H1 (cell line): Measurements from ENCODE around the gene ZFP82. TPM values are rescaled to one million over a fixed set of nuclear protein-coding genes. Genes with fewer than 3 reads are reported as not detected.

Experiments
- CTCF ChIA-PET: fragments of 300-600 bp; sonication (Branson Sonifier 250); formaldehyde crosslinking; loops from one replicate; lab custom pipeline; 2021; ENCODE audit not compliant: partially characterized antibody; lab: Charles Lee
- POLR2A ChIA-PET: fragments of 300-600 bp; sonication (Branson Sonifier 250); formaldehyde crosslinking; loops from one replicate; lab custom pipeline; 2021; ENCODE audit warnings: inconsistent platforms; ENCODE audit not compliant: partially characterized antibody; lab: Charles Lee
- DNase-seq, 2 experiments: peaks; one replicate each; pipeline versions ENCODE4 v3.0.0 to v3.0.0-alpha.2; 2010 to 2022; ENCODE audit warnings: low spot score in 2 of 2, low read depth in 1 of 2, mixed read lengths in 1 of 2
- FAIRE-seq: peaks from 2 replicates; lab custom pipeline; 2011; peaks lifted over from hg19 to GRCh38; lab: Jason Lieb, UNC
- H2AFZ ChIP-seq: 2 replicates; pipeline ENCODE4 v1.8.1; 2012; ENCODE audit warnings: low read length, inconsistent platforms
- H2AK5ac ChIP-seq: 2 replicates; pipeline ENCODE4 v1.6.1; 2013; ENCODE audit warnings: low read depth, low read length
- H2BK120ac ChIP-seq: replicated peaks from 2 replicates; pipeline ENCODE3; 2013; ENCODE audit warnings: low read depth, low read length, inconsistent platforms
- H2BK12ac ChIP-seq: 2 replicates; pipeline ENCODE4 v1.6.1; 2013; ENCODE audit warnings: low read depth, low read length
- H2BK15ac ChIP-seq: 2 replicates; pipeline ENCODE4 v1.6.1; 2013; ENCODE audit warnings: low read length
- H2BK20ac ChIP-seq: 2 replicates; pipeline ENCODE4 v1.6.1; 2013; ENCODE audit warnings: low read length
- H2BK5ac ChIP-seq: 2 replicates; pipeline ENCODE4 v1.6.1; 2013; ENCODE audit warnings: low read depth, low read length
- H3K14ac ChIP-seq: 2 replicates; pipeline ENCODE4 v1.6.1; 2013; ENCODE audit warnings: inconsistent platforms; ENCODE audit not compliant: insufficient read length
- H3K18ac ChIP-seq: 2 replicates; pipeline ENCODE4 v1.6.1; 2013; ENCODE audit warnings: low read length; ENCODE audit errors: extremely low read depth
- H3K23ac ChIP-seq: 2 replicates; pipeline ENCODE4 v1.6.1; 2013; ENCODE audit warnings: inconsistent platforms; ENCODE audit not compliant: insufficient read length
- H3K23me2 ChIP-seq: 2 replicates; pipeline ENCODE4 v1.6.1; 2013; ENCODE audit warnings: low read depth, low read length
- H3K27ac ChIP-seq: 2 replicates; pipeline ENCODE4 v1.6.1; 2011; ENCODE audit warnings: low read depth, low read length, inconsistent platforms
- H3K27me3 ChIP-seq, 4 experiments: replicated peaks in 1 of 4; 1 replicate in 1 of 4; 2 replicates in 3 of 4; pipeline versions ENCODE4 v1.6.1 to v1.8.1; 2011 to 2013; ENCODE audit warnings: low read length in 3 of 4, mild to moderate bottlenecking in 3 of 4, inconsistent platforms in 2 of 4, mixed read lengths in 2 of 4, moderate library complexity in 1 of 4; ENCODE audit not compliant: control insufficient read depth in 3 of 4, insufficient read depth in 3 of 4; ENCODE audit errors: extremely low read depth in 1 of 4
- H3K36me3 ChIP-seq, 4 experiments: 2 replicates each; pipeline versions ENCODE4 v1.6.1 to v1.8.1; 2011 to 2013; ENCODE audit warnings: mild to moderate bottlenecking in 4 of 4, low read length in 3 of 4, moderate library complexity in 2 of 4, control low read depth in 1 of 4, inconsistent platforms in 1 of 4; ENCODE audit not compliant: insufficient read depth in 4 of 4, control insufficient read depth in 2 of 4
- H3K4ac ChIP-seq: replicated peaks from 2 replicates; pipeline ENCODE3; 2013; ENCODE audit warnings: low read length, low read depth, mixed read lengths, inconsistent platforms; ENCODE audit not compliant: insufficient read length
- H3K4me1 ChIP-seq, 4 experiments: replicated peaks in 1 of 4; 1 replicate in 1 of 4; 2 replicates in 3 of 4; pipeline versions ENCODE4 v1.6.1 to v1.8.1; 2011 to 2013; ENCODE audit warnings: low read length in 3 of 4, inconsistent platforms in 2 of 4, mixed read lengths in 1 of 4; ENCODE audit not compliant: insufficient read depth in 4 of 4, control insufficient read depth in 3 of 4
- H3K4me2 ChIP-seq, 2 experiments: 2 replicates each; pipeline versions ENCODE4 v1.6.1 to v1.8.1; 2011 to 2013; ENCODE audit warnings: low read depth in 2 of 2, low read length in 2 of 2, control low read depth in 1 of 2, inconsistent platforms in 1 of 2, mild to moderate bottlenecking in 1 of 2; ENCODE audit not compliant: insufficient read depth in 1 of 2
- H3K4me3 ChIP-seq, 4 experiments: fragments of 200-600, 300-600 bp in 1 of 4; sonication (generic), shearing (Covaris generic), sonication (Bioruptor Twin) in 1 of 4; 2 replicates each; pipeline versions ENCODE4 v1.5.1 to v1.8.1; 2011 to 2016; ENCODE audit warnings: low read length in 4 of 4, low read depth in 3 of 4, control low read depth in 2 of 4, inconsistent platforms in 2 of 4, mild to moderate bottlenecking in 2 of 4, mixed read lengths in 1 of 4, moderate library complexity in 1 of 4; ENCODE audit not compliant: insufficient read depth in 2 of 4; ENCODE audit errors: extremely low read depth in 1 of 4
- H3K56ac ChIP-seq: replicated peaks from 2 replicates; pipeline ENCODE3; 2013; ENCODE audit warnings: low read depth, mild to moderate bottlenecking, mixed read lengths, low read length, inconsistent platforms; ENCODE audit not compliant: insufficient read length
- H3K79me1 ChIP-seq: 2 replicates; pipeline ENCODE4 v1.6.1; 2013; ENCODE audit warnings: low read depth, low read length, control low read depth
- H3K79me2 ChIP-seq, 2 experiments: 2 replicates each; pipeline versions ENCODE4 v1.6.1 to v1.8.1; 2012 to 2013; ENCODE audit warnings: low read length in 2 of 2, mild to moderate bottlenecking in 2 of 2, inconsistent platforms in 1 of 2; ENCODE audit not compliant: insufficient read depth in 2 of 2, control insufficient read depth in 1 of 2
- H3K9ac ChIP-seq, 4 experiments: replicated peaks in 1 of 4; 1 replicate in 1 of 4; 2 replicates in 3 of 4; pipeline versions ENCODE4 v1.6.1 to v1.8.1; 2011 to 2013; ENCODE audit warnings: low read depth in 3 of 4, low read length in 3 of 4, control low read depth in 2 of 4, mild to moderate bottlenecking in 2 of 4, moderate library complexity in 2 of 4, inconsistent platforms in 1 of 4; ENCODE audit errors: extremely low read depth in 1 of 4
- H3K9me3 ChIP-seq, 2 experiments: 2 replicates each; pipeline versions ENCODE4 v1.6.1 to v1.8.1; 2012 to 2013; ENCODE audit warnings: mild to moderate bottlenecking in 2 of 2, moderate library complexity in 2 of 2, control low read depth in 1 of 2, inconsistent platforms in 1 of 2, low read depth in 1 of 2, low read length in 1 of 2, mixed read lengths in 1 of 2; ENCODE audit not compliant: insufficient read depth in 2 of 2
- H4K20me1 ChIP-seq, 2 experiments: replicated peaks in 1 of 2; 2 replicates each; pipeline versions ENCODE3 to v1.8.1; 2011 to 2013; ENCODE audit warnings: inconsistent platforms in 2 of 2, low read length in 2 of 2, mild to moderate bottlenecking in 1 of 2; ENCODE audit not compliant: insufficient read depth in 2 of 2, control insufficient read depth in 1 of 2
- H4K5ac ChIP-seq: 2 replicates; pipeline ENCODE4 v1.6.1; 2013; ENCODE audit warnings: low read length, low read depth, mixed read lengths, inconsistent platforms; ENCODE audit not compliant: insufficient read length
- H4K8ac ChIP-seq: 2 replicates; pipeline ENCODE4 v1.8.0; 2013; ENCODE audit warnings: mild to moderate bottlenecking, moderate library complexity, low read length, inconsistent platforms; ENCODE audit not compliant: insufficient read depth; ENCODE audit errors: extremely low read depth
- H4K91ac ChIP-seq: replicated peaks from 2 replicates; pipeline ENCODE3; 2013; ENCODE audit warnings: low read length, mixed read lengths, inconsistent platforms; ENCODE audit not compliant: insufficient read length
- ATF3 ChIP-seq: IDR thresholded peaks from 2 replicates; pipeline ENCODE4 v1.6.1; 2011; ENCODE audit warnings: low read depth, mild to moderate bottlenecking, low read length; ENCODE audit not compliant: insufficient read depth
- CBX5 ChIP-seq: fragments of 300-800, 300-1000 bp; sonication (generic); IDR thresholded peaks from 2 replicates; pipeline ENCODE4 v1.7.1; 2016; ENCODE audit warnings: antibody characterized with exemption, low read length, low read depth
- CREB1 ChIP-seq: IDR thresholded peaks from 2 replicates; pipeline ENCODE4 v1.6.1; 2012; ENCODE audit warnings: inconsistent platforms
- GTF2F1 ChIP-seq: IDR thresholded peaks from 2 replicates; pipeline ENCODE4 v1.6.1; 2012; ENCODE audit warnings: low read depth, low read length, improper control_type of control experiment, borderline replicate concordance
- JUN ChIP-seq: IDR thresholded peaks from 2 replicates; pipeline ENCODE4 v1.6.1; 2011; ENCODE audit warnings: low read depth, mild to moderate bottlenecking, improper control_type of control experiment, low read length
- KDM5A ChIP-seq: fragments of 200-600 bp; IDR thresholded peaks from 2 replicates; pipeline ENCODE4 v1.7.1; 2012; ENCODE audit warnings: mild to moderate bottlenecking, low read length, inconsistent platforms, mixed read lengths
- RFX5 ChIP-seq: IDR thresholded peaks from 2 replicates; pipeline ENCODE4 v1.6.1; 2011; ENCODE audit warnings: low read depth, low read length, improper control_type of control experiment, borderline replicate concordance
- SP4 ChIP-seq: IDR thresholded peaks from 2 replicates; pipeline ENCODE4 v1.6.1; 2012; ENCODE audit warnings: low read length, inconsistent platforms
- TAF7 ChIP-seq: optimal IDR thresholded peaks from 2 replicates; pipeline ENCODE3; 2011; ENCODE audit warnings: low read depth, mild to moderate bottlenecking, inconsistent platforms, low read length, moderate library complexity, borderline replicate concordance
- TBP ChIP-seq: IDR thresholded peaks from 2 replicates; pipeline ENCODE4 v1.6.1; 2011; ENCODE audit warnings: low read depth, low read length, improper control_type of control experiment
- ZNF274 ChIP-seq: IDR thresholded peaks from 2 replicates; pipeline ENCODE4 v1.7.0; 2012; ENCODE audit warnings: low read length, borderline replicate concordance; ENCODE audit errors: extremely low read depth
- WGBS, 2 experiments: shearing (Covaris generic) in 1 of 2; methylation state at CpG; one replicate each; pipeline versions ENCODE4 v1.1.6 to v1.1.7; 2013 to 2015; ENCODE audit warnings: low lambda C conversion rate in 2 of 2, mixed read lengths in 2 of 2, inconsistent platforms in 1 of 2, low coverage in 1 of 2, missing lambda C conversion rate in 1 of 2; ENCODE audit not compliant: insufficient replicate concordance in 2 of 2, insufficient coverage in 1 of 2, insufficient read length in 1 of 2; ENCODE audit errors: extremely low coverage in 1 of 2, missing lambda C conversion rate in 1 of 2; 5-methylcytosine and 5-hydroxymethylcytosine counted together
- polyA plus RNA-seq, 7 experiments: library from polyadenylated mRNA; depleted of rRNA in 3 of 7; stranded (reverse) in 5 of 7; unstranded in 2 of 7; fragments of >200 nt in 5 of 7; fragments of 200-250 nt in 2 of 7; gene quantifications; 1 replicate in 5 of 7; 2 replicates in 1 of 7; 4 replicates in 1 of 7; pipeline versions ENCODE4 v1.2.1 to v1.2.3, GENCODE V29; 2011 to 2013; ENCODE audit warnings: missing spikeins in 2 of 7, mixed read lengths in 2 of 7
- total RNA-seq: library from RNA; stranded (reverse); fragmentation: NEBNext Ultra II Directional; extraction: Animal tissue kit (Norgen Biotek cat#: 25700); gene quantifications from 2 replicates; pipeline ENCODE4 v1.2.1, GENCODE V29; 2021

The ZFP82 gene
- total and polyA plus RNA-seq, 2 of the 8 experiments (the other 6 are each of a cell fraction or from before 2014, with no cell fraction given) = 4.8 to 16.5 TPM

- H3K27me3 ChIP-seq = no peaks in the 10 kb centered on the region
- H3K14ac ChIP-seq = no peak within 1 kb of the TSS
- H3K27ac ChIP-seq = peak within 1 kb of the TSS; percentile 47; the same call in 1 of the 2 replicates
- no peak within 1 kb of the TSS for H3K56ac ChIP-seq
- no peaks in the 10 kb centered on the region for H3K79me1 ChIP-seq
- H3K36me3 ChIP-seq = no peaks in the 10 kb centered on the region
- H3K23me2 ChIP-seq = peaks cover 2% of the 10 kb centered on the region
- H4K8ac ChIP-seq = peak within 1 kb of the TSS; percentile 96
- H3K4me2 ChIP-seq = peak within 1 kb of the TSS; percentile 64 to 81
- no peak within 1 kb of the TSS for H2BK120ac ChIP-seq
- H2BK20ac ChIP-seq = no peak within 1 kb of the TSS
- DNase-seq (peak; percentile 82 to 91), FAIRE-seq (peak; percentile 57)
- no peaks in the 10 kb centered on the region; a peak in 1 of 7 replicates for H3K4me1 ChIP-seq
- H3K23ac ChIP-seq = no peak within 1 kb of the TSS
- no peak within 1 kb of the TSS; the same call in 1 of the 2 replicates for H3K18ac ChIP-seq
- peaks cover 5 to 18% of the 10 kb centered on the region in 2 experiments; a peak in 2 of 4 replicates for H3K79me2 ChIP-seq
- peak within 1 kb of the TSS; percentile 8 for H3K4ac ChIP-seq
- 7% methylated on average over 64 of the region's 69 CpGs; no CpG with 5 or more reads in 1 of the 2 experiments for WGBS, 2 experiments
- no peak within 1 kb of the TSS for H4K91ac ChIP-seq
- H2BK12ac ChIP-seq = no peak within 1 kb of the TSS
- no peaks in the 10 kb centered on the region for H4K20me1 ChIP-seq
- peak within 1 kb of the TSS; percentile 76 for H4K5ac ChIP-seq
- 0 out of 2 replicates have a peak within 1 kb of the TSS, but pooled peaks have one; percentile 53 for H2AK5ac ChIP-seq
- H2AFZ ChIP-seq = peak within 1 kb of the TSS; percentile 29
- peak within 1 kb of the TSS; percentile 50 to 92 (median 86) for H3K4me3 ChIP-seq
- CTCF ChIA-PET = interaction anchor here (0.8 to 1.6 kb wide), 5 partner anchors 11 to 471 kb away, joined by 3 to 4 read pairs (median 4); partner anchors contain the start of gene ZNF345
- POLR2A ChIA-PET = interaction anchor here (0.7 to 4.8 kb wide), 11 partner anchors 10 to 150 kb away, joined by 3 to 31 read pairs (median 5); partner anchors contain the start of gene ZNF566
- H3K9ac ChIP-seq = peak within 1 kb of the TSS; percentile 15 to 95 (median 72)
- H2BK5ac ChIP-seq = peak within 1 kb of the TSS; percentile 73; the same call in 1 of the 2 replicates
- no peaks in the 10 kb centered on the region for H3K9me3 ChIP-seq
- H2BK15ac ChIP-seq = no peak within 1 kb of the TSS
- TF ChIP-seq KDM5A = no peak
- peak; percentile 59; the same call in 1 of the 2 replicates for TF ChIP-seq TBP
- TF ChIP-seq SP4 = no peak
- TF ChIP-seq ZNF274 = no peak
- TF ChIP-seq CREB1 = peak; percentile 40; the same call in 1 of the 2 replicates
- no peak for TF ChIP-seq ATF3
- TF ChIP-seq JUN = no peak
- TF ChIP-seq GTF2F1 = 0 out of 2 replicates have a peak, but pooled peaks have one; percentile 32
- no peak for TF ChIP-seq RFX5
- TF ChIP-seq CBX5 = no peak
- TF ChIP-seq TAF7 = peak; percentile 51
Observed at GRCh38 chr19:36378625-36379509, 39.6 kb downstream of the ZFP82 start, which contains the start of gene ZFP14. TSS of gene ZFP14 (minus strand) at chr19:36379201. CDS start at chr19:36367892, 11,309 bp downstream.
